Natural killer cell (primary cell): ENCODE results near the gene IMPG2. TPM values are rescaled to one million over a fixed set of nuclear protein-coding genes. Genes with fewer than 3 reads are reported as not detected.

Source experiments
- ATAC-seq, 3 donors: fragments of 150-1000 bp in 2 of 3; fragments of 200-7000 bp in 1 of 3; cut with Tn5 transposase; 1 replicate in 1 of 3; 2 replicates in 2 of 3; pipeline ENCODE4 v1.10.0; 2021; ENCODE audit warnings: mild to moderate bottlenecking in 2 of 3, moderate library complexity in 2 of 3
- DNase-seq, 2 donors: peaks; one replicate each; pipeline versions ENCODE4 v3.0.0 to v3.0.0-alpha.2; 2013 to 2021; ENCODE audit warnings: mixed read lengths in 1 of 2
- H3K27ac ChIP-seq: one replicate; pipeline ENCODE4 v1.5.1; 2013; ENCODE audit warnings: mild to moderate bottlenecking, low read length
- H3K27me3 ChIP-seq: one replicate; pipeline ENCODE4 v1.6.1; 2013; ENCODE audit warnings: low read length; ENCODE audit not compliant: control insufficient read depth, insufficient read depth
- H3K36me3 ChIP-seq: one replicate; pipeline ENCODE4 v1.6.1; 2013; ENCODE audit warnings: low read length; ENCODE audit not compliant: control insufficient read depth, insufficient read depth
- H3K4me1 ChIP-seq: one replicate; pipeline ENCODE4 v1.6.1; 2013; ENCODE audit warnings: low read length; ENCODE audit not compliant: control insufficient read depth, insufficient read depth
- H3K4me3 ChIP-seq: one replicate; pipeline ENCODE4 v1.5.1; 2013; ENCODE audit warnings: low read length
- H3K9me3 ChIP-seq: one replicate; pipeline ENCODE4 v1.6.1; 2013; ENCODE audit warnings: low read length; ENCODE audit not compliant: control insufficient read depth, insufficient read depth
- H3K27ac Mint-ChIP-seq, 2 donors: one replicate each; pipeline ENCODE4 v1.8.0; 2022; ENCODE audit warnings: mild to moderate bottlenecking in 2 of 2, mixed read lengths in 2 of 2, moderate library complexity in 1 of 2
- H3K27me3 Mint-ChIP-seq, 2 donors: one replicate each; pipeline ENCODE4 v1.8.0; 2022; ENCODE audit warnings: low read depth in 2 of 2, mixed read lengths in 2 of 2
- H3K36me3 Mint-ChIP-seq: one replicate; pipeline ENCODE4 v1.8.0; 2022; ENCODE audit warnings: mixed read lengths
- H3K4me1 Mint-ChIP-seq, 2 donors: one replicate each; pipeline ENCODE4 v1.8.0; 2022; ENCODE audit warnings: mixed read lengths in 2 of 2
- H3K4me3 Mint-ChIP-seq: one replicate; pipeline ENCODE4 v1.8.0; 2022; ENCODE audit warnings: mild to moderate bottlenecking, moderate library complexity, mixed read lengths
- H3K9me3 Mint-ChIP-seq, 2 donors: one replicate each; pipeline ENCODE4 v1.8.0; 2022; ENCODE audit warnings: mixed read lengths in 2 of 2
- WGBS: methylation state at CpG from one replicate; pipeline ENCODE4 v1.1.7; 2013; ENCODE audit warnings: missing lambda C conversion rate; ENCODE audit not compliant: insufficient coverage; 5-methylcytosine and 5-hydroxymethylcytosine counted together
- intact Hi-C: fragments of 100-400 bp; cut with micrococcal nuclease; formaldehyde crosslinking; loops from one replicate; pipeline ENCODE4 v1.14.2; 2022
- total RNA-seq, 4 donors: library from RNA; stranded (reverse); fragments of 120-200 nt in 1 of 4; gene quantifications; one replicate each; pipeline versions ENCODE4 v1.2.3 to v1.2.4, GENCODE V29; 2013 to 2022
- TF ChIP-seq, protein P1 (sequence below): fragments of 200-600 bp; IDR thresholded peaks from one replicate; pipeline ENCODE4 v1.8.0; 2022; ENCODE audit warnings: antibody characterized with exemption

Gene IMPG2
- total RNA-seq, 3 donors from 2014 or later (not counting 1 experiment from before 2014, with no cell fraction given): 0.52 to 0.73 (median 0.72) TPM

DNA sequence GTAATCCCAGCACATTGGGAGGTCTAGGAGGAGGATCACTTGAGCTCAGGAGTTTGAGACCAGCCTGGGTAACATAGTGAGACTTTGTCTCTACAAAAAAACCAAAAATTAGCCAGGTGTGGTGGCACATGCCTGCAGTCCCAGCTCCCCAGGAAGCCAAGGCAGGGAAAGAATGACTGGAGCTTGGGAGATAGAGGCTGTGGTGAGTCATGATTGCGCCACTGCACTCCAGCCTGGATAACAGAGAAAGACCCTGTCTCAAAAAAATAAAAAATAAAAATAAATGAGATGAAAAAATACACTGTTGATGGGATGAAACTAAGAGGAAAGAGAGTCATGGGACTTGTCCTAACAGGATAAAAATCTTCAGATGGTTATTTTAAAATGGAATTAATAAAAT, 137.6 kb downstream of the IMPG2 start:
- Histone ChIP-seq H3K27me3 (no peaks in the 10 kb centered on the region), H3K4me1 (no peaks in the 10 kb centered on the region), H3K4me3 (no peak overlapping the region), H3K9me3 (no peaks in the 10 kb centered on the region), H3K36me3 (no peaks in the 10 kb centered on the region), H3K27ac (no peak overlapping the region)
- no peak overlapping the region for H3K27ac Mint-ChIP-seq
- H3K4me3 Mint-ChIP-seq: no peak overlapping the region
- peaks cover 0 to 2% of the 10 kb centered on the region in 2 donors for H3K9me3 Mint-ChIP-seq
- TF ChIP-seq, protein P1, sequence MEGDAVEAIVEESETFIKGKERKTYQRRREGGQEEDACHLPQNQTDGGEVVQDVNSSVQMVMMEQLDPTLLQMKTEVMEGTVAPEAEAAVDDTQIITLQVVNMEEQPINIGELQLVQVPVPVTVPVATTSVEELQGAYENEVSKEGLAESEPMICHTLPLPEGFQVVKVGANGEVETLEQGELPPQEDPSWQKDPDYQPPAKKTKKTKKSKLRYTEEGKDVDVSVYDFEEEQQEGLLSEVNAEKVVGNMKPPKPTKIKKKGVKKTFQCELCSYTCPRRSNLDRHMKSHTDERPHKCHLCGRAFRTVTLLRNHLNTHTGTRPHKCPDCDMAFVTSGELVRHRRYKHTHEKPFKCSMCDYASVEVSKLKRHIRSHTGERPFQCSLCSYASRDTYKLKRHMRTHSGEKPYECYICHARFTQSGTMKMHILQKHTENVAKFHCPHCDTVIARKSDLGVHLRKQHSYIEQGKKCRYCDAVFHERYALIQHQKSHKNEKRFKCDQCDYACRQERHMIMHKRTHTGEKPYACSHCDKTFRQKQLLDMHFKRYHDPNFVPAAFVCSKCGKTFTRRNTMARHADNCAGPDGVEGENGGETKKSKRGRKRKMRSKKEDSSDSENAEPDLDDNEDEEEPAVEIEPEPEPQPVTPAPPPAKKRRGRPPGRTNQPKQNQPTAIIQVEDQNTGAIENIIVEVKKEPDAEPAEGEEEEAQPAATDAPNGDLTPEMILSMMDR: no peak
- intact Hi-C loops: no loop called here
- DNase-seq (no peak), ATAC-seq (no peak)
- WGBS: no CpG with 5 or more reads among the region's 1 CpG
- H3K36me3 Mint-ChIP-seq: no peaks in the 10 kb centered on the region
- H3K4me1 Mint-ChIP-seq: no peaks in the 10 kb centered on the region
- H3K27me3 Mint-ChIP-seq: peaks cover 2 to 12% of the 10 kb centered on the region in 2 donors

DNA sequence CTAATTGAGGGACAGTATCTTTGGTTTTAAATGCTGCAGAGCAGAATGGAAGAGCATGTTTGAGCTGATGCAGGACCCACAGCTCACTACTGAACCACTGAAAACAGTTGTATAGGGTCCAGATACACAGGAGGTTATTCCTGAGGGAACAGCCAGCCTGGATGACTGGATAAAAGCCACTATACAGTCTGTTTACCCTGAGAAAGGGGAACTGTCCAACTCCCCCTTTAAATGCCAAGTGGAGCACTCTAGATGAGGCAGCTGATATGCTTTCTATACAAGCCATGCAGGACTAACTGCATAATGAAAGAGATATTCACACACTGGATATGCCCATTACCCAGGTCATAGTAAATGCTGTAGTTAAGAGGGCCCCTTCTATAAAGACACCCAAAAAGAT, 138.6 kb downstream of the IMPG2 start:
- intact Hi-C loops: no loop called here
- Mint-ChIP-seq H3K36me3 (no peaks in the 10 kb centered on the region), H3K4me3 (no peak overlapping the region), H3K27me3 (peaks cover 2 to 12% of the 10 kb centered on the region in 2 donors), H3K27ac (no peak overlapping the region), H3K9me3 (peaks cover 0 to 2% of the 10 kb centered on the region in 2 donors), H3K4me1 (no peaks in the 10 kb centered on the region)
- no peaks in the 10 kb centered on the region for H3K9me3 ChIP-seq
- ATAC-seq: no peak
- no peak overlapping the region for H3K27ac ChIP-seq
- no peaks in the 10 kb centered on the region for H3K27me3 ChIP-seq
- DNase-seq: no peak
- TF ChIP-seq, protein P1: no peak
- H3K36me3 ChIP-seq: no peaks in the 10 kb centered on the region
- no peak overlapping the region for H3K4me3 ChIP-seq
- H3K4me1 ChIP-seq: no peaks in the 10 kb centered on the region

GRCh38 chr3:101179637-101180036, 140.7 kb downstream of the IMPG2 start:
- WGBS: 91% methylated on average over 3 of the region's 3 CpGs
- H3K9me3 Mint-ChIP-seq: peaks cover 0 to 2% of the 10 kb centered on the region in 2 donors
- no peaks in the 10 kb centered on the region for H3K4me1 Mint-ChIP-seq
- no peaks in the 10 kb centered on the region for H3K36me3 Mint-ChIP-seq
- peaks cover 2 to 12% of the 10 kb centered on the region in 2 donors for H3K27me3 Mint-ChIP-seq
- TF ChIP-seq, protein P1: no peak
- H3K27ac ChIP-seq: no peak overlapping the region
- ATAC-seq (no peak), DNase-seq (no peak)
- intact Hi-C loops: no loop called here
- H3K4me1 ChIP-seq: no peaks in the 10 kb centered on the region
- no peaks in the 10 kb centered on the region for H3K27me3 ChIP-seq
- no peaks in the 10 kb centered on the region for H3K9me3 ChIP-seq
- no peak overlapping the region for H3K4me3 ChIP-seq
- no peak overlapping the region for H3K27ac Mint-ChIP-seq
- H3K4me3 Mint-ChIP-seq: no peak overlapping the region
- H3K36me3 ChIP-seq: no peaks in the 10 kb centered on the region

- ATAC-seq (no peak), DNase-seq (no peak)
- Mint-ChIP-seq H3K36me3 (no peaks in the 10 kb centered on the region), H3K4me3 (no peak overlapping the region), H3K27ac (no peak overlapping the region), H3K27me3 (peaks cover 2 to 12% of the 10 kb centered on the region in 2 donors), H3K4me1 (no peaks in the 10 kb centered on the region), H3K9me3 (peaks cover 0 to 2% of the 10 kb centered on the region in 2 donors)
- Histone ChIP-seq H3K9me3 (no peaks in the 10 kb centered on the region), H3K36me3 (no peaks in the 10 kb centered on the region), H3K4me1 (no peaks in the 10 kb centered on the region), H3K27ac (no peak overlapping the region), H3K4me3 (no peak overlapping the region), H3K27me3 (no peaks in the 10 kb centered on the region)
- TF ChIP-seq, protein P1: no peak
- intact Hi-C loops: no loop called here
Measured at GRCh38 chr3:101177577-101177976, 142.8 kb downstream of the IMPG2 start.

Other genes with a start within 250 kb of the IMPG2 start
- gene SENP7, start 192.6 kb upstream of the IMPG2 start, total RNA-seq: 10 to 100 TPM; 41.4 to 60.6 (median 52.7) TPM
- gene TRMT10C, start 241.3 kb upstream of the IMPG2 start, total RNA-seq: 10 to 100 TPM; 18.4 to 19.1 (median 19.0) TPM